Activated CD4-positive, alpha-beta T cell treated with anti-CD3 and anti-CD28 coated beads, Interleukin-2, amount 10 ng/mL, durations not matched to agents 7 days and 5 days (primary cell): ENCODE results near the gene RINL. TPM values are rescaled to one million over a fixed set of nuclear protein-coding genes. Genes with fewer than 3 reads are reported as not detected.
"Not testable (repeated sequence)": the region's sequence is repeated elsewhere in the genome, so short reads cannot be mapped to it uniquely, and the experiment has no call there.

Experiments
- CTCF ChIA-PET: fragments of 350-600 bp; sonication (Branson Sonifier 250); formaldehyde crosslinking; loops from one replicate; lab custom pipeline; 2021; ENCODE audit warnings: antibody characterized with exemption; lab: Charles Lee
- POLR2A ChIA-PET: fragments of 350-600 bp; sonication (Branson Sonifier 250); formaldehyde crosslinking; loops from one replicate; lab custom pipeline; 2021; ENCODE audit warnings: antibody characterized with exemption; lab: Charles Lee
- DNase-seq: peaks from one replicate; pipeline ENCODE4 v3.0.0-alpha.2; 2020
- H3K27ac Mint-ChIP-seq: one replicate; pipeline ENCODE4 v1.8.0; 2021; ENCODE audit warnings: mild to moderate bottlenecking, moderate library complexity, mixed read lengths
- H3K27me3 Mint-ChIP-seq: one replicate; pipeline ENCODE4 v1.8.0; 2021; ENCODE audit warnings: mixed read lengths
- H3K36me3 Mint-ChIP-seq: one replicate; pipeline ENCODE4 v1.8.0; 2021; ENCODE audit warnings: low read depth, mixed read lengths
- H3K4me1 Mint-ChIP-seq: one replicate; pipeline ENCODE4 v1.8.0; 2021; ENCODE audit warnings: mixed read lengths
- H3K4me3 Mint-ChIP-seq: one replicate; pipeline ENCODE4 v1.8.0; 2021; ENCODE audit warnings: mild to moderate bottlenecking, moderate library complexity, mixed read lengths
- H3K9me3 Mint-ChIP-seq: one replicate; pipeline ENCODE4 v1.8.0; 2021; ENCODE audit warnings: mixed read lengths
- total RNA-seq, 2 experiments: library from RNA; stranded (reverse); gene quantifications; one replicate each; pipeline ENCODE4 v1.2.3, GENCODE V29; 2021

Gene RINL
- total RNA-seq, 2 experiments from 2014 or later: 65.0 to 66.9 TPM

DNA sequence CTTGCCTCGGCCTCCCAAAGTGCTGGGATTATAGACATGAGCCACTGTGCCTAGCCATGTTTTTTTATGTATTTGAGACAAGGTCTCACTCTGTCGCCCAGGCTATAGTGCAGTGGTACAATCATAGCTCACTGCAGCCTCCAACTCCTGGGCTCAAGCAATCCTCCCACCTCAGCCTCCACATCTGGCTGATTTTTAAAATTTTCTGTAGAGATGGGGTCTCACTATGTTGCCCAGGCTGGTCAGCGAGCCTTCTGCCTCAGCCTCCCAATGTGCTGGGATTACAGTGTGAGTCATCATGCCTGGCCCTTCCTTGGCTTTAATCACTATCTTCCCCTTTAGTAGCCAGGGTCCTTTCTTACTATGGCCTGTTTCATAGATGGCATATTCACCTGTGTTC, 6.6 kb upstream of the RINL start:
- H3K4me1 Mint-ChIP-seq, DNase-seq, H3K27ac Mint-ChIP-seq, POLR2A ChIA-PET, H3K4me3 Mint-ChIP-seq, H3K27me3 Mint-ChIP-seq, H3K9me3 Mint-ChIP-seq: not testable (repeated sequence)
- peaks cover 13% of the 10 kb centered on the region for H3K36me3 Mint-ChIP-seq
- CTCF ChIA-PET: interaction anchor here (0.9 kb wide), 1 partner anchor 115 kb away, joined by 3 read pairs; no protein-coding TSS in a partner anchor

DNA sequence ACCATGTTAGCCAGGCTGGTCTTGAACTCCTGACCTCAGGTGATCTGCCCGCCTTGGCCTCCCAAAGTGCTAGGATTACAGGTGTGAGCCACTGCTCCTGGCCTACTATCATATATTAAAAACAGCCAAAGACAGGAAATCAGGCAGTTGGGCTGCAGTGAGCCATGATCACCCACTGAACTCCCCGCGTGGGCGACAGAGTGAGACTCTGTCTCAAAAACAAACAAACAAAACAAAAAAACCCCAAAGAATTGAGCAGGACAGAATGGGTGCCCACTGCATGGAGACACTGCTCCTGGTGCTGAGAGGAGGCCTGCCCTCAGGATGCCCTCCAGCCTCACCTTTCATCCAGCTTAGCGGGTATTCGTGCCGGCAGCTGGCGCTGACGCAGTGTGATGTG, 5.2 kb upstream of the RINL start:
- no peak overlapping the region for H3K27ac Mint-ChIP-seq

DNA sequence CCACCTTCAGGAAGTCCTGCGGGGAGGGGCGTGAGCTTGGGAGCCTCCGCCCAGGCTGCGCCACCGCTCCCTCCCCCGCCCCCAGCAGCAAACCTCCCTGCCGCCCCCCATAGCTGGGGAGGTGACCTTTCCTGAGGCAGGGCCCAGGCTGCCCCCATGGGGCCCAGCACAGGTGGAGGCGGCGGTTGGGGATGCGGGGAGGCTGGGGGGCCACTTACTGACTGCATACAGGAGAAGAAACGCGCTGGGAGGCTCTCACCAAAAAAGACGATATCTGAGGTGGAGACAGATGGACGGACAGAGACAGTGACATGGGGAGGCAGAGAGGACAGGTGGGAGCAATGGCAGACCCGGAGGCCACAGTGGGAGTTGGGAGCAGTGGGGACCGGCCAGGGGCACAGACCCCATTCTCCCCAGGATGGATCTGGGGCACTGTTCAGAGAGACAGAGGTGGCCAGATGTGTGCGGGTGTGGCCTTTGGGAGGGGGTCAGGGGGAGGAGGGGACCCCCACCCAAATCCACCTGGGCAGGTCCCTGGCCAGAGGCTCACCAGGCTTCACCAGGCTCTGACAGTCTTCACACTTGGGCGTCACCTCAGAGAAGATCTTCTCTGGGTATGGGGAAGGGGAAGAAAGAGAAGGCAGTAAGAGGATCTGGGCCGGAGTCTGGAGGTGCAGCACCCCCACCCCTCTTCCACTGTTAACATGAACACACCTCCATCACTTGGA, 3.0 kb upstream of the RINL start:
- ChIA-PET CTCF (interaction anchor here (0.6 to 6.0 kb wide), 4 partner anchors 11 to 386 kb away, joined by 3 to 28 read pairs (median 3); no protein-coding TSS in a partner anchor), POLR2A (no interaction called here)
- DNase-seq: no peak
- Mint-ChIP-seq H3K9me3 (no peaks in the 10 kb centered on the region), H3K27ac (peak overlapping the region; percentile 75), H3K36me3 (peaks cover 15% of the 10 kb centered on the region), H3K4me1 (peaks cover 35% of the 10 kb centered on the region), H3K4me3 (no peak overlapping the region), H3K27me3 (no peaks in the 10 kb centered on the region)

More for the DNA sequence above, 5.2 kb upstream of the RINL start:
- Mint-ChIP-seq H3K4me1 (peaks cover 16% of the 10 kb centered on the region), H3K4me3 (no peak overlapping the region), H3K9me3 (no peaks in the 10 kb centered on the region), H3K36me3 (peaks cover 10% of the 10 kb centered on the region), H3K27me3 (no peaks in the 10 kb centered on the region)
- CTCF ChIA-PET: interaction anchor here (0.7 to 0.8 kb wide), 2 partner anchors 16 to 18 kb away, joined by 3 read pairs; partner anchors contain the start of genes NFKBIB and SIRT2
- no peak for DNase-seq
- POLR2A ChIA-PET: no interaction called here

DNA sequence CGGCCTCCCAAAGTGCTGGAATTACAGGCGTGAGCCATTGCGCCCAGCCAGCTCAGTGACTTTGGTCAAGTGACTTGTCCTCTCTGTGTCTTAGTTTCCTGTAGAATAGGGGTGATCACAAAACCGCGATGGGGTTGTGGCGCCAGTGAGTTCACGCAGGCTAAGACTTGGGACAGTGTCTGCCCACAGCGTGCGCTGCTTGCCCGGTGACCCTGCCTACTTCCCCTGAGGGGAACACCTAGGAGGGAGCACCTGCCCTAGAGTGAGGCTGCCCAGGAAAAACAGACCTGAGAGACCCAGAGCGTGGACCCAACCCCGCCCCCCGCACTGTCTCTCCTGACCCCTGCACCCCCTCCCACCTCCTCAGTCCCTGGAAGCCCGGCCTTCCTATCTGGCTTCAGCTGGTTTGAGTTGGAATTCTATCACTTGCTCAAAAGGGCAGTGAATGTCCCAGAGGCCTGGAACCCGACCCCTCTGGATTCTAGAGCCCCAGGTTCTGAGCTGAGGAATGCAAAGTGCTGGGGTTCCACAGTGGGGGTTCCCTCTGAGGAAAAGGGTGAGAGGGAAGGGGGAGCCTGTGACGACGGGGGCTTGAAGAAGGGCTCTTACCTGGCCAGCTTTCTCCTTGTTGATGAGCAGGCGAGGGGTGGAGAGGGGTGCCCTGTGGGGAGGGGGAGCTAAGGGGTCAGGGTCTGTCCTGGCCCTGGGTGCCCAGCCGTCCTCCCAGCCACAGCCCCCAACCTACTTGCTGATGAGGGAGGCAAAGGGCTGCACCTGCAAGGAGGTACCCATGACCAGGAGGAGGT, 2.2 kb upstream of the RINL start:
- DNase-seq: no peak
- POLR2A ChIA-PET: no interaction called here
- Mint-ChIP-seq H3K4me3 (peak overlapping the region; percentile 32), H3K4me1 (peaks cover 38% of the 10 kb centered on the region), H3K9me3 (no peaks in the 10 kb centered on the region), H3K27ac (peak overlapping the region; percentile 85), H3K27me3 (no peaks in the 10 kb centered on the region), H3K36me3 (peaks cover 16% of the 10 kb centered on the region)
- CTCF ChIA-PET: interaction anchor here (0.6 to 6.0 kb wide), 6 partner anchors 7 to 478 kb away, joined by 3 to 30 read pairs (median 5); partner anchors contain the start of gene FAM98C

DNA sequence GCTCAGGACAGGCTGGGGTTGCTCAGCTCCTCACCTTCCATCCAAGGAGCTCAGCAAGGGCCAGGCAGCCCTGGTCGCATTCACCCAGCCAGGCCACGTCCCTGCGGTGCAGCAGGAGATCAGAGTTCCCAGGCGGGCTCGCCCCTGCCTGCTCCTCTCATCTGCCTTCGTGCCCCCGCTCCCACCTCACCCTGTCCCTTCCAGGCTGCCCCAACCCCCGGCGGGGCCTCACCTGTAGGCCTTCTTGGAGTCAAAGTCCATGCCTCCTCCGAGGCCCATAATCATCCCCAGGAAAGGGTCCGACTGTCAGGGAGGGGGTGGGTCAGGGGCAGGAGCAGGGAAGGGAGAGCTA, 1.3 kb upstream of the RINL start:
- H3K27me3 Mint-ChIP-seq: no peaks in the 10 kb centered on the region
- ChIA-PET POLR2A (no interaction called here), CTCF (interaction anchor here (0.5 to 6.0 kb wide), 9 partner anchors 8 to 477 kb away, joined by 3 to 30 read pairs (median 5); partner anchors contain the start of genes FAM98C, MRPS12 and SARS2)
- H3K4me1 Mint-ChIP-seq: peaks cover 38% of the 10 kb centered on the region
- peaks cover 16% of the 10 kb centered on the region for H3K36me3 Mint-ChIP-seq
- H3K27ac Mint-ChIP-seq: peak overlapping the region; percentile 98
- no peak for DNase-seq
- no peaks in the 10 kb centered on the region for H3K9me3 Mint-ChIP-seq
- H3K4me3 Mint-ChIP-seq: peak overlapping the region; percentile 94

DNA sequence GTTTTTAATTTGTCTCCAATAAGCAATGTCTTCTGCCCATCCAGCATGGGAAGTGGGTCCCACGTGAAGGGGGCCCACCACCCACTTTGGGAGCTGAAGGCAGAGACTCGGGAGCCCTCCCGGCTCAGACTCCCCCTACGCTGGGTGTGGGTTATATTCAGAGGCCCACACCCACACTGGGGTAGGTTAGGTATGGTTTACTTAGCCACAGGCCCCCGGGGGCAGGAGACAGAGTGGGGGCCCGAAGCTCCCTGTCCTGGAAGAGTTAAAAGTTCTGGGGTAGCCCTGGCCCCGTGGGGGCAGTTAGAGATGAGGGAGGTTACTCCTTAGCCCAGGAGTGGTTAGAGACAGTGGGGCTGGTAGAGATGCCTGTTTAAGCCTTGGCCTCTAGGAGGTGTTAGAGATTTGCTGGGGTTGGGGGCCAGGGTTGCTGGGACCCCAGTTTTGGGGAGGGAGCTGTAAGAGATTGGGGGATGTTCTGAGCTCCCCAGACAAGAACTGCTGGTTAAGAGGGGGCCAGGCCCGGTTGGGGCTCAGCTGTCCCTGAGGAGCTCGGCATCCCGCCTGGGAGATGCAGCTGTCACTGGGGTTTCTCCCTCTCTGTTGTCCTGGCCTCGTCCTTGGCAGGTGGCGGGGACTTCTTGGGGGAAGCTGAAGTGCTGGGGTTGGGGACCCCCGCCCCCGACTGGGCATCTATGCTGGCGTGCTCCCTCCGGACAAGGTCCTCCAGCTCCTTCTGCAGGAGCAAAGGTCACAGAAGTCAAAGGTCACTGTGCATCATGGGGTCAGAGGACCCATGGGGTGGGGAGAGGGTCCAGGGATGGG, 712 bp upstream of the RINL start:
- Mint-ChIP-seq H3K4me3 (peak overlapping the region; percentile 94), H3K27me3 (no peaks in the 10 kb centered on the region), H3K27ac (peak overlapping the region; percentile 98), H3K36me3 (peaks cover 16% of the 10 kb centered on the region), H3K4me1 (peaks cover 38% of the 10 kb centered on the region), H3K9me3 (no peaks in the 10 kb centered on the region)
- ChIA-PET CTCF (interaction anchor here (0.5 to 6.0 kb wide), 12 partner anchors 8 to 476 kb away, joined by 3 to 30 read pairs (median 5); partner anchors contain the start of genes FAM98C, MRPS12 and SARS2), POLR2A (no interaction called here)
- DNase-seq: no peak

DNA sequence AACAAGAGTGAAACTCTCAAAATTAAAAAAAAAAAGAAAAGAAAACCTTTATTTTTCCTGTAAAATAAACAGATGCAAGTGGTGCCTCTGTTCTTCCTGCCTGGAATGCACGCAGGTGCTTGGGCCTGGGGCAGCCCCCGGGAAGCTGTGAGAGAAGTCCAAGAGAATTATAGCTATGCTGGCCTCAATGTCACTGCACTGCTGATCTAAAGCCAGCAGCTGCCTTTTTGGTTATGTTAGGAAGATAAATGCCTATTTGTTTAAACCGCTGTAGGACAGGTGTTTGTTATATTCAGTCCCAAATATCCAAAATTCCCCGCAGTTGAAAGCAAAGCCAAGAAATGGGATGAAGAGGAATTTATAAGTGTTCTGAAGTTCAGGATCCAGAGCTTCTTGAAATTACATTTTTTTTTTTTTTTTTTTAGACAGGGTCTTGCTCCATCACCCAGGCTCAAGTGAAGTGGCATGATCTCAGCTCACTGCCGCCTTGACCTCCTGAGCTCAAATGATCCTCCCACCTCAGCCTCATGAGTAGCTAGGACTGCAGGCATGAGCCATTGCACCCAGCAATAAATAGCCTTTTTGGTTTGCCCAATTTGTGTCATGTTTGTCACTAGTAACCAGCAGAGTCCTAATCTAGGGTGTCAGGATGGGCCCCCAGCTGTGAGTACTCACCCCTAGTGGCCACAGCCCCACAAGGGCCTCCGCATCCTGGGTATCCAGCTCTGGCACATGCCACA, 2.2 kb downstream of the RINL start:
- H3K4me3 Mint-ChIP-seq: no peak overlapping the region
- no peaks in the 10 kb centered on the region for H3K27me3 Mint-ChIP-seq
- H3K4me1 Mint-ChIP-seq: peaks cover 49% of the 10 kb centered on the region
- H3K9me3 Mint-ChIP-seq: no peaks in the 10 kb centered on the region
- CTCF ChIA-PET: interaction anchor here (0.5 to 4.5 kb wide), 4 partner anchors 10 to 222 kb away, joined by 3 to 30 read pairs (median 4); no protein-coding TSS in a partner anchor
- DNase-seq: no peak
- peaks cover 17% of the 10 kb centered on the region for H3K36me3 Mint-ChIP-seq
- POLR2A ChIA-PET: interaction anchor here (0.7 kb wide), 1 partner anchor 14 kb away, joined by 3 read pairs; no protein-coding TSS in a partner anchor
- peak overlapping the region; percentile 98 for H3K27ac Mint-ChIP-seq

DNA sequence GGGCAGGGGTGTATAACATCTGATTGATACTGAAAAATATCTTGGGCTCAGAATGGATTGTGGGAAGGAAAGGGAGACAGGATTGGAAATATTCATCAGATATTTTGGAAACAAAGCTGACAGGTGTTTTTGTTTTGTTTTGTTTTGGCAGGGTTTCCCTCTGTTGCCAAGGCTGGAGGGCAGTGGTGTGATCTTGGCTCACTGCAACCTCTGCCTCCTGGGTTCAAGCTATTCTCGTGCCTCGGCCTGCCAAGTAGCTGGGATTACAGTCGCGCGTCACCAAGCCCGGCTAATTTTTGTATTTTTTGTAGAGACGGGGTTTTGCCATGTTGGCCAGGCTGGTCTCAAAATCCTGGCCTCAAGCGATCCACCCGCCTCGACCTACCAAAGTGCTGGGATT, 4.7 kb downstream of the RINL start:
- not testable (repeated sequence) for H3K9me3 Mint-ChIP-seq
- peak overlapping the region; percentile 39 for H3K27ac Mint-ChIP-seq

DNA sequence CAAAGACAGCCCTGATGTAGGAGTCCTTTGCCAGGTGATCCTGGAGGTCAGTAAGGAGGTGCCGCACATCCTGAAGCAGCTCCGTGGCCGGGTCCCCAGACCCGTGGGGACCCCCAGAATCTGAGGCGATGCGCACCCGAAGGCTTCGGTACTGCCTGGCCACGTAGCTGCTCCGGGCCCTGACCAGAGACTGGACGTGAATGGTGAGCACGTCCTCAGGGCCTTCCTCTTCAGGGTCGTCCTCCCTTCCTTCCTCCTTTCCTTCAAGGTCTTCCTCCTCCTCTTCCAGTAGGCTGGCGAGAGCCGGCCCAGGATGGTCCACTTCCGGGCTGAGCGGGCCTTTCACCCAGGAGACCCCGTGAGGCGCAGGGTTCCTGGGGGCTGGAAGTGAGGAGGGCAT, 7.5 kb downstream of the RINL start:
- DNase-seq: no peak

More for the DNA sequence above, 4.7 kb downstream of the RINL start:
- H3K4me1 Mint-ChIP-seq: peaks cover 59% of the 10 kb centered on the region
- ChIA-PET CTCF (interaction anchor here (2.4 kb wide), 1 partner anchor 13 kb away, joined by 10 read pairs; no protein-coding TSS in a partner anchor), POLR2A (interaction anchor here (0.5 kb wide), 1 partner anchor 60 kb away, joined by 3 read pairs; no protein-coding TSS in a partner anchor)
- not testable (repeated sequence) for H3K4me3 Mint-ChIP-seq, DNase-seq, H3K27me3 Mint-ChIP-seq
- peaks cover 30% of the 10 kb centered on the region for H3K36me3 Mint-ChIP-seq

DNA sequence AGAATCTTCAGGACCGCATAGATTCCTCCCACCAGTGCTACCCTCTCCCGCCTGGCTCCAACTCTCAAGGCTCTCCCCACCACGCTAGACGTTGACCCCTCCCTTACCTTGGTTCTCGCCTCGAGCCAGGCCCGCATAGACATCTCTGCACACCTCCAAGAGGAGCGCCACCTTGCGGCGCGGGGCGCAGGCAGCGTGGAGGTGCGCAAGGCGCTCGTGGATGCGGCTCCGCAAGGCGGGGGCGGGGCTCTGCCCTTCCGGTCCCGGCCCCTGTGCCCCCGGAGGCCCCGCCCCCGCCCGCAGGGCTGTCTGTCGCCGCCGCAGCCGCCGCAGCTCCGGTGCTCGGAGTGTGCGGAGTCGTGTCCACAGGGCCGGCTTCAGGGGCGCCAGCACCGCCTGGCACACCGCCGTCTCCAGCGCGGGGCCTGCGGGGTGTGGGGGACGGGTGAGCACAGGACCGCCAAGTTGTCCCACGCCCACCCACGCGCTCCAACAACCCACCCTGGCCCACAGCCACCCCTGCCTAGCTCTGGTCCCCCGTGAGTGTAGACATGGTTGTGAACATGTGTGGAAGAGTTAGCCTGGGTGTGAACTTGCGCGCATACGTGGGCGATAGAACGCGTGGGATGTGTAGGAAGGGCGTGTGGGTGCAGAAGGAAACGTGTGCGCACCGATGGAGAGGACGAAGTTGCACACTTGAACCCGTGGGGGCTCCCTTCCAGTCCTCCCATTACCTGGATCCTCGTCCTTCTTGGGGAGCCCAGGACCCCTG, 8.1 kb downstream of the RINL start:
- H3K36me3 Mint-ChIP-seq: peaks cover 41% of the 10 kb centered on the region
- DNase-seq: peak; percentile 91
- POLR2A ChIA-PET: no interaction called here
- peak overlapping the region; percentile 86 for H3K27ac Mint-ChIP-seq
- peaks cover 51% of the 10 kb centered on the region for H3K4me1 Mint-ChIP-seq
- peaks cover 4% of the 10 kb centered on the region for H3K9me3 Mint-ChIP-seq
- peak overlapping the region; percentile 84 for H3K4me3 Mint-ChIP-seq
- no peaks in the 10 kb centered on the region for H3K27me3 Mint-ChIP-seq
- CTCF ChIA-PET: interaction anchor here (0.6 to 2.3 kb wide), 15 partner anchors 10 to 467 kb away, joined by 3 to 28 read pairs (median 4); partner anchors contain the start of genes FAM98C, HNRNPL and RINL

More for the DNA sequence above, 7.5 kb downstream of the RINL start:
- POLR2A ChIA-PET: no interaction called here
- no peaks in the 10 kb centered on the region for H3K9me3 Mint-ChIP-seq
- peaks cover 47% of the 10 kb centered on the region for H3K4me1 Mint-ChIP-seq
- H3K27ac Mint-ChIP-seq: peak overlapping the region; percentile 86
- peak overlapping the region; percentile 84 for H3K4me3 Mint-ChIP-seq
- peaks cover 36% of the 10 kb centered on the region for H3K36me3 Mint-ChIP-seq
- no peaks in the 10 kb centered on the region for H3K27me3 Mint-ChIP-seq
- CTCF ChIA-PET: interaction anchor here (0.9 to 2.3 kb wide), 8 partner anchors 9 to 468 kb away, joined by 3 to 28 read pairs (median 4); partner anchors contain the start of genes FAM98C and RINL
